GM10266 (cell line): ENCODE data around the gene ADORA2B.
"Not testable (repeated sequence)": the region's sequence is repeated elsewhere in the genome, so short reads cannot be mapped to it uniquely, and the experiment has no call there.

Experiments used
- DNase-seq: peaks from one replicate; pipeline ENCODE4 v3.0.0; 2012; ENCODE audit errors: extremely low spot score
- TF ChIP-seq, protein P1 (sequence below): IDR thresholded peaks from 2 replicates; pipeline ENCODE4 v1.5.1; 2012; ENCODE audit warnings: mild to moderate bottlenecking, low read depth; ENCODE audit not compliant: control insufficient read depth, insufficient read depth; ENCODE audit errors: missing control alignments

ADORA2B gene

DNA sequence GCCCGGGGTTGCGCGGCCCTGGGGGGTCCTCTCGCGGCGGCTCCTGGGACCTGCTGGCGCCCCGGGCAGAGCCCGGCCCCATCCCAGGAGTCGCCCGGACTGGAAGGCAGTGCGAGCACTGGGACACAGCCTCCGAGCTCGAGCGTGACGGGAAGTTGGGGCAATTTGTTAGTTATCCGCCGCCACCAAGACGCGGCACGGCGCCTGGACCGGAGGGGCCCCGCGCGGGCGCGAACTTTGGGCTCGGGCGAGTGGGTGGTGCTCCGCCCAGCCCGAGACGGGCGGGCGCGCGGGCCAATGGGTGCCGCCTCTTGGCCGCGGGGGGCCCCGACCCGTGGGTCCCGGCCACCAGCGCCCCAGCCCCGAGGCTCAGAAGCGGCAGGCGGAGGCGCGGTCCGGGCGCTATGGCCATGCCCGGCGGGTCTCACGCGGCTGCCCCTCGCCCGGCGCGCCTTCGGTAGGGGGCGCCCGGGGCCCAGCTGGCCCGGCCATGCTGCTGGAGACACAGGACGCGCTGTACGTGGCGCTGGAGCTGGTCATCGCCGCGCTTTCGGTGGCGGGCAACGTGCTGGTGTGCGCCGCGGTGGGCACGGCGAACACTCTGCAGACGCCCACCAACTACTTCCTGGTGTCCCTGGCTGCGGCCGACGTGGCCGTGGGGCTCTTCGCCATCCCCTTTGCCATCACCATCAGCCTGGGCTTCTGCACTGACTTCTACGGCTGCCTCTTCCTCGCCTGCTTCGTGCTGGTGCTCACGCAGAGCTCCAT is at the start of gene ADORA2B:
TSS of gene ADORA2B (plus strand) at position 372 of the 768 bp plus-strand sequence. CDS start at position 491, 119 bp downstream.
- DNase-seq, result peak; percentile 83
- TF ChIP-seq, protein P1, sequence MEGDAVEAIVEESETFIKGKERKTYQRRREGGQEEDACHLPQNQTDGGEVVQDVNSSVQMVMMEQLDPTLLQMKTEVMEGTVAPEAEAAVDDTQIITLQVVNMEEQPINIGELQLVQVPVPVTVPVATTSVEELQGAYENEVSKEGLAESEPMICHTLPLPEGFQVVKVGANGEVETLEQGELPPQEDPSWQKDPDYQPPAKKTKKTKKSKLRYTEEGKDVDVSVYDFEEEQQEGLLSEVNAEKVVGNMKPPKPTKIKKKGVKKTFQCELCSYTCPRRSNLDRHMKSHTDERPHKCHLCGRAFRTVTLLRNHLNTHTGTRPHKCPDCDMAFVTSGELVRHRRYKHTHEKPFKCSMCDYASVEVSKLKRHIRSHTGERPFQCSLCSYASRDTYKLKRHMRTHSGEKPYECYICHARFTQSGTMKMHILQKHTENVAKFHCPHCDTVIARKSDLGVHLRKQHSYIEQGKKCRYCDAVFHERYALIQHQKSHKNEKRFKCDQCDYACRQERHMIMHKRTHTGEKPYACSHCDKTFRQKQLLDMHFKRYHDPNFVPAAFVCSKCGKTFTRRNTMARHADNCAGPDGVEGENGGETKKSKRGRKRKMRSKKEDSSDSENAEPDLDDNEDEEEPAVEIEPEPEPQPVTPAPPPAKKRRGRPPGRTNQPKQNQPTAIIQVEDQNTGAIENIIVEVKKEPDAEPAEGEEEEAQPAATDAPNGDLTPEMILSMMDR, result peak; percentile 66

DNA sequence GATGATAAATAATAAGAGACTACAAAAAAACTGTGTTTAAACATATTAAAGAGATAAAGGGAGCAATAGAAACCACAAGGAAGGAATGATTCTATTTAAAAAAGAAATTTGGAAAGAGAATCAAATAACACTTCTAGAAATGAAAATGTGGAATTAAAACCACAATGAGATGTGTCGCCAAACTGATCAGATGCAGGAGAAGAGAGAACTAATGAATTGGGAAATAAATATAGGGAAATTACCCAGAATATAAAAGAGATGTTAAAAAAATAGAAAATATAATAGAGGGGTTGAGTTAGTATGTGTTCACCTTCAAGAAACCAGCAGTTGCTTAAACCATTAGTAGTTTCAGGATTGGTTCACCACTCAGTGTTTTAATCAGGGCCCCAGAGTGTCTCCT is 48.7 kb upstream of the ADORA2B start:
- DNase-seq, result no peak
- TF ChIP-seq, protein P1, result no peak

DNA sequence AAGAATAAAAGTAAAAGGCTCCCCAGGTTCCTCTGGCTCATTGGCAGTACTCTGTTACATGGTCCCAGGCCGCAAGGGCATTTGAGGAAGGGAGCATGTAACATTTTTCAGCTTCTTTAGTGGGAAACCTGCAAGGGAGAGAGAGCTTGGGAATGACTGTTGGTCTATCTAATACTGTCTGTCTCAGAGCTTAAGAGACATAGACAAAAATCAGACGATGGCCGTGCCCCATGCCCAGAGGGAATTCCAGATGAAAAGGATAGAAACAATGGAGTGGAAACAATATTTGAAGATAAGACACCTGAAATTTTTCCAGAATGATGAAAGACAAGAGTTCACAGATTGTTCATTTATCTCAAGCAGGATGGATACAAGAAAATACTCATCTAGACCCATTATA is 48.1 kb upstream of the ADORA2B start:
- TF ChIP-seq, protein P1, result no peak
- DNase-seq, result no peak

DNA sequence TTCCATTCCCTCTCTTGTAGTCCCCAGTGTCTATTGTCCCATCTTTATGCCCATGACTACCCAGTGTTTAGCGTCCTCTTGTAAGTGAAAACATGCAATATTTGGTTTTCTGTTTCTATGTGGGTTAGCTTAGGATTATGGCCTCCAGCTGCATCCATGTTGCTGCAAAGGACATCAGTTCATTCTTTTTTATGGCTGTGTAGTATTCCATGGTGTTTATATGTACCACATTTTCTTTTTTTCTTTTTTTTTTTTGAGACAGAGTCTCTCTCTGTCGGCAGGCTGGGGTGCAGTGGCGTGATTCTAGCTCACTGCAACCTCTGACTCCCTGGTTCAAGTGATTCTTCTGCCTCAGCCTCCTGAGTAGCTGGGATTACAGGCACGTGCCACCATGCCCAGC is 45.3 kb upstream of the ADORA2B start:
- not testable (repeated sequence) for DNase-seq

DNA sequence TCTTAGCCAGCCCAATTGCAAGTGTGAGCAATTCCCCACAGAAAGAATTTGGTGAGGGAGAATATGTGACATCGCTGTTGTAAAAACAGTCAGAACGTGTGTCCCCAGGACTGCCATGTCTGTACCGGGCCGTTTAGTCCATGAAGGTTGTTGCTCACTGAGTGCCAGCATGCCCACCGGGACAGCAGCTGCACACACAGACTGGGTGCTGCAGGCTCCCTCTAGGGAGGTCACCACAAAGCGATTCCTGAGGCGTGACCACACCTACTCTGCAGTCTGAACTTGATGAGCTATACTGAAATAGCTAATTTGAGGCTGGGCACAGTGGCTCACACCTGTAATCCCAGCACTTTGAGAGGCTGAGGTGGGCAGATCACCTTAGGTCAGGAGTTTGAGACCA is 44.1 kb upstream of the ADORA2B start:
- TF ChIP-seq, protein P1, result no peak
- DNase-seq, result no peak

- DNase-seq, result not testable (repeated sequence)
Observed at GRCh38 chr17:15905236-15905635, 39.7 kb upstream of the ADORA2B start.

DNA sequence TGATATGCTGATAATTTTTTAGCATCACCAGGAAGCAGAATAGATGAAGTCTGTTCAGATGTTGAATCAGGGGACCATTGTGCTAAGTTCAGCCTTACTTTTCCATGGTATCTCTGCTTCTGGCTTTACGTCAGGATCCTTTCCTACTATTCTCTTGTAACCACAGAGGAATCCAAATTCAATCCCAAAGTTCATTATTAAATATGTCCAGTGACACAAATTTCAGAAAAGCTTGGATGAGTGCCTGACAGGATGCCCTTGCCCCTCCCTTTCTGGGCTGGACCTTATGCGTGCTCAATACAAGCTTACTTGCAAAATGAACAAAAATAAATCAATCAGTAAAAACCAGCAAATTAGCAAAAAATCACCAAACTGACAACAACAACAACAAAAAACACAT is 37.6 kb upstream of the ADORA2B start:
- TF ChIP-seq, protein P1, result no peak
- no peak for DNase-seq

- TF ChIP-seq, protein P1, result no peak
- no peak for DNase-seq
Observed at GRCh38 chr17:15908378-15908777, 36.6 kb upstream of the ADORA2B start.
